Measurements from ENCODE around the gene DTD1.
A peak's percentile ranks its signal among the peaks of the same experiment; 100 is the strongest.
"Not testable (repeated sequence)": the region's sequence is repeated elsewhere in the genome, so short reads cannot be mapped to it uniquely, and the experiment has no call there.

Gene DTD1

DNA sequence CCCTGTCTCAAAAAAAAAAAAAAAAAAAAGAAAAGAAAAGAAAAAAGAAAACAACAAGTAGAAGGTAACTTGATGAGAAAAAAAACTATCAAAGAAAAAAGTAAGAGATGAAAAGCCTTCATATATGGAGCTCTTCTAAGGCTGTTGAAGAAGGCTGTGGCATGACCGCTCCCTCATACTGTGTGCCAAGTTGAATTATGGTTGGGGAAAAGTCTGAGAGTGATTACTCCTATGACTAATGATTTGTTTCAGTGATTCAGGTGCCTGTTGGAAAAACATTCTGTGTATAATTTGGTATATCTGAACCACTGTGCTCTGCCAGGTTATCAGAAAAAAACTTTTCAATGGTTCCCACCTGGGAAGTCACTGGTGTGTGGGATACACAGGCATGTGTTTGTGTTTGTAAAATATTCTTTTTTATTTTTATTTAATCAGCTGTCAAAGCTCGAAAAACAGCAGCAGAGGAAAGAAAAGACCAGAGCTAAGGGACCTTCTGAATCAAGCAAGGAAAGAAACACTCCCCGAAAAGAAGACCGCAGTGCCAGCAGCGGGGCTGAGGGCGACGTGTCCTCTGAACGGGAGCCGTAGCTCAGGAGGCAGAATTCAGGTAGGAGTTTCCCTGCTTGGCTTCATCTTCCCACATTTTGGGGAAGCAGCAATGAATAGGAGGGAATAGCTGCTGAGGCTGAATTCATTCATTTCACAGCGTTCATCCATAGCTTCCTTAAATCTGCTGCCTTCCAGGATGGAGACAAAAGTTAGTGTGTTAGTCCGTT is 156.0 kb downstream of the DTD1 start:
- no peak for DNase-seq

DNA sequence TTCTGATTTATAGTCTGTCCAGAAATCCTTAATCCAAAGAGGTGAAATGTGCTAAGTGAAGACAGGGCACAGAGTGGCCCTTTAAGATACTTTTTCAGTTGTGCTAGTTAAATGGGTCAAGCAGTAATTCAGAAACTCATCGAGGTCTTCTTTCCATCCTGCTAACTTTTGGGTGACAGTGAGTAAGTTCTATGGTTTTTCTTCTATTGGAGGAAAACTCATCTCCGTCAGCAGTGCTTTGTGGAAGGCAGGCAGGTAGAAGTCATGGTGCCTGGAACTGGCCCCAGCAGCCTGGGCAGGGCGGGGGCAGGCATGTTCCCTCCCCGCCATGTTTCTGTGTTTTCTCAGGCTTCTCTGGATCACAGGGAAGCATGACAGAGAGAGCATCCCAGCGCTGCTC is 159.2 kb downstream of the DTD1 start:
- DNase-seq = no peak

GRCh38 chr20:18748987-18749386 is 161.1 kb downstream of the DTD1 start:
- DNase-seq = no peak

GRCh38 chr20:18749528-18749927 is 161.7 kb downstream of the DTD1 start:
- no peak for DNase-seq

GRCh38 chr20:18750735-18751134 is 162.9 kb downstream of the DTD1 start:
- DNase-seq = no peak

- DNase-seq = no peak
These were observed 166.3 kb downstream of the DTD1 start for GRCh38 chr20:18754030-18754652.

GRCh38 chr20:18754653-18755045 is 166.8 kb downstream of the DTD1 start:
- no peak for DNase-seq

- not testable (repeated sequence) for DNase-seq
These were observed 173.0 kb downstream of the DTD1 start for GRCh38 chr20:18760852-18761251.

- no peak for DNase-seq
These were observed 179.8 kb downstream of the DTD1 start for GRCh38 chr20:18767676-18768075.

- DNase-seq = no peak
These were observed 185.7 kb downstream of the DTD1 start for GRCh38 chr20:18773566-18773965.

DNA sequence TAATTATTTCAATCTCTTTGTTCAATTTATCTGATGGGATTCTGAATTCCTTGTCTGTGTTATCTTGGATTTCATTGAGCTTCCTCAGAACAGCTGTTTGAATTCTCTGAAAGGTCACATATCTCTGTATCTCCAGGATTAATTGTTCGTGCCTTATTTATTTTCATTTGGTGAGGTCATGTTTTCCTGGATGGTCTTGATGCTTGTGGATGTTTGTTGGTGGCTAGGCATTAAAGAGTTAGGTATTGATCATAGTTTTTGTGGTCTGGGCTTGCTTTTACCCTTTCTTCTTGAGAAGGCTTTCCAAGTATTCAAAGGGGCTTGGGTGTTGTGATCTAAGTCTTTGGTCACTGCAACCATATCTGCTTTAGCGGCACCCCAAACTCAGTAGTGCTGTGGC is 186.4 kb downstream of the DTD1 start:
- no peak for DNase-seq

- DNase-seq = no peak
These were observed 187.8 kb downstream of the DTD1 start for GRCh38 chr20:18775633-18776032.

- no peak for DNase-seq
These were observed 191.0 kb downstream of the DTD1 start for GRCh38 chr20:18778690-18779392.

DNA sequence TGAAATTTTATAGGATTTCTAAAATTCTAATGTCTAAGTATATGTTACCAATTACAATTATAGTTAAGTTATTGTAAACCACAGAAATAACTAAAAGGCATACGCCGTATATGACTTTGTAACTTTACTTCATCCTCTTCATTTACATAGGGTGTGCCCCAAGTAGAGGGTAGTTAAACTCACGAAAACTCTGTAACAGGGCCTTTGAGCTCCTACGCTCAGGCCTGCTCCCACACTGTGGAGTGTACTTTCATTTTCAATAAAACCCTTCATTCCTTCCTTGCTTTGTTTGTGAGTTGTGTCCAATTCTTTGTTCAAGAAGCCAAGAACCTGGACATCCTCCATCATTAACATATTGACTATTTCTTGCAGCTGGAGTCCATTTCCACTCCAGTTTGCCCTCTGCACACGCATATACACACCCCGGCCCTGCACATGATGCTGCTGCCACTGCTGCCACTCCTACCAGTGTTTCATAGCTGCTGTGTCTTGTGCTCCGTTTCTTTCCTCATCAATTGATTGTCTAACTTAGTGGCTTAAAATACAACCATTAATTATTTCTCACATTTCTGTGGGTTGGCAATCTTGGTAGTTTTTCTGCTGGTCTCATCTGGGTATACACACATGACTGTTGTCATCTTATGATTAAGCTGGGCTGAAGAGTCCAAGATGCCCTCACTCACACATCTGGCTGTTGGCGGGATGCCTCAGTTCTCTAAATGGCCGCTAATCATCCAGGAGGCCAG is 192.7 kb downstream of the DTD1 start:
- DNase-seq = no peak

- no peak for DNase-seq
These were observed 193.7 kb downstream of the DTD1 start for GRCh38 chr20:18781509-18781908.

DNA sequence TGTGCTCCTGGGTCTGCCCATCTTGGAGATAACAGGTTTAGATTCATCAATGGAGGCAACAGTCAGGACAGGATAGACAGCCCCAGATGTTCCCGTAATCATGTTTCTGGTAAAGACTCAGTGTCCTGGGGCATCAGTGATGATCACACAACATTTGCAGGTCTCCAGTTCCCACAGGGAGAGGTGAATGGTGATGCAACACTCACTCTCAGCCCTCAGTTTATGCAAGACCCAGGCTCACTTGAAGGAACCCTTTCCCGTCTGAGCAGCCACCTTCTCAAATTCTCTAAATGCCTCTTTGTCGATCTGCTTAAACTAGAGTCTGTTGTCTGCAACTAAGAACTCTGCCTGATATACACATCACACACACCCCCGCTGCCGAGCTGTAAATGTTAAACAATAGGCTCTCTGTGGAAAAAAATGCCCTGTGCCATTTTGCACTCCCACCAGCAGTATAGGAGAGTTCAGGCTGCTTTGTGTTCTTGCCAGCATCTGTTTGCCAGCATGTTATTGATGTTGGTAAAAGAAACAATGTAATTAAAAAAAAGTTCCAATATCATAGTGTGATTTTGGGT is 195.6 kb downstream of the DTD1 start:
- no peak for DNase-seq

GRCh38 chr20:18787046-18787445 is 199.2 kb downstream of the DTD1 start:
- DNase-seq = not testable (repeated sequence)

DNA sequence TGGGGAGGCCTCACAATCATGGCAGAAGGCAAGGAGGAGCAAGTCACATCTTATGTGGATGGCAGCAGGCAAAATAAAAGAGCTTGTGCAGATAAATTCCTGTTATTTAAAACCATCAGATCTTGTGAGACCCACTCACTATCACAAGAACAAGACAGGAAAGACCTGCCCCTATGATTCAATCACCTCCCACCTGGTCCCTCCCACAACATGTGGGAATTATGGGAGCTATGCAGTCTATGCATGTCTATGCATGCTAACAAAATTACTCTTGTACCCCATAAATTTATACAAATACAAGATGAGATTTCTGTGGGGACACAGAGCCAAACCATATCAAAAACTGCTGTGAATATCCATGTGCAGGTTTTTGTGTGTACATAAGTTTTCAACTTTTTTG is 200.2 kb downstream of the DTD1 start:
- DNase-seq = no peak

GRCh38 chr20:18790787-18791186 is 202.9 kb downstream of the DTD1 start:
- no peak for DNase-seq

DNA sequence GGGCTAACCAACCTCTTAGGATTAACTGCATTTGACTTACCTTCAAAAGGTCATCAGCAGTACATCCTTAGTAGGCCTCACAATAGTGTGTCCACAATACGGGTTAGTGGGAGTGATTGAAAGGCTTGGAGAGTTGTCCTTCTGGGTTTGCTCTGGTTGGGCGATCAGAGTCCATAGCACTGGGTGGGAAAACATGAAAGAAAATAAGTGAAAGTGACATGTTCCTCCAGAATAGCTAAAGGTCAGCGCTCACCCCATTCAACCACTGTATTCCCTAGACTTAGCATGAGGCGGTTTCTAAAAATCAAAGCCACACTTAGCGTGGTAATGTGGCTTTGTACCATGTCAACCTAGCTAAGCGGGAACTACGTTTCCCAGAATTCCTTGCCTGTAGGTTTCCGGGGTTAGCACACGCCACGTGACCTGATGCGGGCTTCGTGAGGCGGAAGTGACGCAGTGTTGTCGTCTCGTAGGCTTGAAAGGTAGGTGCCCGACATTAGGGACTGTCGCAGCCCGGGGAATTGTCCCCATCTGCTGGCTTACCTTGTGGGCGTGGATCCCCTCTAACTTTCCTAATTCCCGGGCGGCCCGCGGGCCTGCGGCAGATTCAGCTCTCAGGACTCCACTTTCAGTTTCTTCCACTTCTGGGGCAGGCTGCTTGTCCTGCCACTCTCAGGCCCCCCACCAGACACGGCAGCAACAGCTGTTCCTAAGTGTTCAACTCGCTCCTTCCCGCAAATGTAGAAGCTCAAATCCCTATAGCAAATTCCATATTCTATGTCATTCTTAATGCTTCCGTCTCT is 206.0 kb downstream of the DTD1 start:
- DNase-seq = peak; percentile 78

- no peak for DNase-seq
These were observed 206.6 kb downstream of the DTD1 start for GRCh38 chr20:18794428-18794787.

DNA sequence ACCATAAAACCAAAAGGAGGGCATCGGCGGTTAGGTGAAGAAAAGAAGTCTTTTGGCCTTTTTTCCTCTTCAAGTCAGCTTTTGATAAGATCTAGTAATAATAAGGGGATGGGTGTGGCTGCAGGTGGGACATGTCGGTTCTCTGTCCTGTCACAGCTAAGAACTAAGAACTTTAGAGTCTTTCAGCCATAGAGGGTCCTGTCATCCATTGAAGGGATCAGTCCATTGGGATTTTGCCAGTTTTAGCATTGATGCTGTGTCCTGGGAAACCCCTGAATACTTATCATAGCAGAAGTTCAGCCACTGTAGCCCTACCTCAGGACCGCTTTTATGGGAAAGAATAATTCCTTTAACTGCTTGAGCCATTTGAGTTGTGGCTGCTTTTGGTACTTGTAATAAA is 207.5 kb downstream of the DTD1 start:
- DNase-seq = no peak

Data from effector CD8-positive, alpha-beta T cell (primary cell).